Testis (tissue), 3 donors: Measurements from ENCODE around the gene ROS1. TPM values are rescaled to one million over a fixed set of nuclear protein-coding genes. Genes with fewer than 3 reads are reported as not detected.

Experiments used
- DNase-seq: peaks from one replicate; pipeline ENCODE4 v3.0.0-alpha.2; 2019
- H3K27ac ChIP-seq, 2 donors: fragments of 200-600 bp; sonication (generic); one replicate each; pipeline ENCODE4 v1.5.1; 2019
- H3K27me3 ChIP-seq: fragments of 200-600 bp; sonication (generic); one replicate; pipeline ENCODE4 v1.5.1; 2019
- H3K36me3 ChIP-seq: fragments of 200-600 bp; sonication (generic); one replicate; pipeline ENCODE4 v1.5.1; 2017; ENCODE audit warnings: low read depth; ENCODE audit errors: missing control alignments
- H3K4me1 ChIP-seq: fragments of 200-600 bp; sonication (generic); one replicate; pipeline ENCODE4 v1.5.1; 2019
- H3K4me3 ChIP-seq, 2 donors: fragments of 200-600 bp; sonication (generic); one replicate each; pipeline ENCODE4 v1.5.1; 2017 to 2019
- H3K9me3 ChIP-seq: fragments of 200-600 bp; sonication (generic); one replicate; pipeline ENCODE4 v1.5.1; 2017
- CTCF ChIP-seq, 3 experiments: fragments of 450-650 bp in 2 of 3; fragments of 200-600 bp in 1 of 3; sonication (generic) in 1 of 3; IDR thresholded peaks; one replicate each; pipeline ENCODE4 v1.5.1; 2016 to 2019; ENCODE audit warnings: antibody characterized with exemption in 3 of 3, mild to moderate bottlenecking in 2 of 3, moderate library complexity in 1 of 3
- POLR2A ChIP-seq: fragments of 450-650 bp; IDR thresholded peaks from one replicate; pipeline ENCODE4 v1.6.1; 2017; ENCODE audit warnings: antibody characterized with exemption, mild to moderate bottlenecking, moderate library complexity
- WGBS, 2 donors: methylation state at CpG; one replicate each; pipeline ENCODE4 v1.1.5; 2018; 5-methylcytosine and 5-hydroxymethylcytosine counted together
- intact Hi-C: fragments of 100-400 bp; cut with DNase I; formaldehyde crosslinking; loops from one replicate; pipeline ENCODE4 v1.15.1; 2023; ENCODE audit warnings: low total_unique reads
- polyA plus RNA-seq: library from polyadenylated mRNA; stranded (reverse); fragments of 350-450 nt; fragmentation: Illumina TruSeq; extraction: RNeasy Lipid Tissue Mini Kit (QIAGEN cat#74804); gene quantifications from one replicate; pipeline ENCODE4 v1.2.3, GENCODE V29; 2014; ENCODE audit warnings: low read depth, low replicate concordance; ENCODE audit not compliant: insufficient read depth
- total RNA-seq, 2 donors: library from RNA; depleted of rRNA; stranded (reverse); fragments of >200 nt; gene quantifications; one replicate each; pipeline ENCODE4 v1.2.3, GENCODE V29; 2016

ROS1 gene
- total and polyA plus RNA-seq, 3 donors from 2014 or later, result 0.58 to 1.3 (median 1.1) TPM

GRCh38 chr6:117275205-117275604 lies 150.5 kb downstream of the ROS1 start:
- Histone ChIP-seq H3K27ac (no peak overlapping the region), H3K27me3 (no peaks in the 10 kb centered on the region), H3K9me3 (no peaks in the 10 kb centered on the region), H3K4me1 (no peaks in the 10 kb centered on the region), H3K36me3 (no peaks in the 10 kb centered on the region), H3K4me3 (no peak overlapping the region)
- DNase-seq, result no peak
- TF ChIP-seq POLR2A (no peak), CTCF (IDR thresholded peaks at IDR 0.05) (no peak)
- 88 to 89% methylated on average over 9 of the region's 9 CpGs for WGBS, 2 donors
- intact Hi-C loops, result no loop called here

- no peaks in the 10 kb centered on the region for H3K27me3 ChIP-seq
- H3K9me3 ChIP-seq, result no peaks in the 10 kb centered on the region
These were observed 152.9 kb downstream of the ROS1 start for GRCh38 chr6:117272891-117273290.

GRCh38 chr6:117272032-117272866 lies 153.5 kb downstream of the ROS1 start:
- WGBS, 2 donors, result 13 to 19% methylated on average over 8 of the region's 8 CpGs
- no peak overlapping the region for H3K27ac ChIP-seq
- H3K27me3 ChIP-seq, result no peaks in the 10 kb centered on the region
- H3K36me3 ChIP-seq, result no peaks in the 10 kb centered on the region
- no peak overlapping the region for H3K4me3 ChIP-seq
- no peaks in the 10 kb centered on the region for H3K9me3 ChIP-seq
- H3K4me1 ChIP-seq, result no peaks in the 10 kb centered on the region
- TF ChIP-seq POLR2A, result no peak
- no peak for TF ChIP-seq CTCF (IDR thresholded peaks at IDR 0.05)
- intact Hi-C loops, result no loop called here
- DNase-seq, result no peak

More at GRCh38 chr6:117272891-117273290, 152.9 kb downstream of the ROS1 start:
- TF ChIP-seq CTCF (IDR thresholded peaks at IDR 0.05) (no peak), POLR2A (no peak)
- 26 to 45% methylated on average over 1 of the region's 1 CpG for WGBS, 2 donors
- no peak for DNase-seq
- H3K4me3 ChIP-seq, result no peak overlapping the region
- no peak overlapping the region for H3K27ac ChIP-seq
- intact Hi-C loops, result no loop called here
- H3K36me3 ChIP-seq, result no peaks in the 10 kb centered on the region
- H3K4me1 ChIP-seq, result no peaks in the 10 kb centered on the region

GRCh38 chr6:117270843-117271507 lies 154.8 kb downstream of the ROS1 start:
- H3K36me3 ChIP-seq, result no peaks in the 10 kb centered on the region
- intact Hi-C loops, result no loop called here
- no peak overlapping the region for H3K27ac ChIP-seq
- DNase-seq, result no peak
- H3K4me3 ChIP-seq, result peak overlapping the region in 1 of 2 donors; percentile 36
- H3K4me1 ChIP-seq, result no peaks in the 10 kb centered on the region
- WGBS, 2 donors, result 3 to 4% methylated on average over 11 to 33 of the region's 48 CpGs
- no peaks in the 10 kb centered on the region for H3K27me3 ChIP-seq
- H3K9me3 ChIP-seq, result no peaks in the 10 kb centered on the region
- TF ChIP-seq POLR2A (no peak), CTCF (IDR thresholded peaks at IDR 0.05) (no peak)
